Epithelial cell of proximal tubule (primary cell): ENCODE data around the gene ZC3H18. TPM values are rescaled to one million over a fixed set of nuclear protein-coding genes. Genes with fewer than 3 reads are reported as not detected.

ENCODE experiments used
- DNase-seq: peaks from one replicate; pipeline ENCODE4 v3.0.0-alpha.2; 2011; ENCODE audit warnings: low read depth
- H3K4me3 ChIP-seq: 2 replicates; pipeline ENCODE4 v1.5.1; 2011; ENCODE audit warnings: low read depth, mild to moderate bottlenecking, low read length
- total RNA-seq: library from RNA; depleted of rRNA; stranded (reverse); fragments of >200 nt; gene quantifications from 2 replicates; pipeline ENCODE4 v1.2.3, GENCODE V29; 2015
- TF ChIP-seq, protein P1 (sequence below): conservative IDR thresholded peaks from 2 replicates; pipeline ENCODE4 v1.5.1; 2012; ENCODE audit warnings: low read depth, mild to moderate bottlenecking, low read length

Gene ZC3H18
- total RNA-seq, 1 donor from 2014 or later, result 18.3 TPM

GRCh38 chr16:88541831-88542616, 28.2 kb upstream of the ZC3H18 start:
- DNase-seq, result no peak

GRCh38 chr16:88543230-88543813, 26.9 kb upstream of the ZC3H18 start:
- no peak for DNase-seq
- H3K4me3 ChIP-seq, result no peak overlapping the region
- TF ChIP-seq, protein P1, sequence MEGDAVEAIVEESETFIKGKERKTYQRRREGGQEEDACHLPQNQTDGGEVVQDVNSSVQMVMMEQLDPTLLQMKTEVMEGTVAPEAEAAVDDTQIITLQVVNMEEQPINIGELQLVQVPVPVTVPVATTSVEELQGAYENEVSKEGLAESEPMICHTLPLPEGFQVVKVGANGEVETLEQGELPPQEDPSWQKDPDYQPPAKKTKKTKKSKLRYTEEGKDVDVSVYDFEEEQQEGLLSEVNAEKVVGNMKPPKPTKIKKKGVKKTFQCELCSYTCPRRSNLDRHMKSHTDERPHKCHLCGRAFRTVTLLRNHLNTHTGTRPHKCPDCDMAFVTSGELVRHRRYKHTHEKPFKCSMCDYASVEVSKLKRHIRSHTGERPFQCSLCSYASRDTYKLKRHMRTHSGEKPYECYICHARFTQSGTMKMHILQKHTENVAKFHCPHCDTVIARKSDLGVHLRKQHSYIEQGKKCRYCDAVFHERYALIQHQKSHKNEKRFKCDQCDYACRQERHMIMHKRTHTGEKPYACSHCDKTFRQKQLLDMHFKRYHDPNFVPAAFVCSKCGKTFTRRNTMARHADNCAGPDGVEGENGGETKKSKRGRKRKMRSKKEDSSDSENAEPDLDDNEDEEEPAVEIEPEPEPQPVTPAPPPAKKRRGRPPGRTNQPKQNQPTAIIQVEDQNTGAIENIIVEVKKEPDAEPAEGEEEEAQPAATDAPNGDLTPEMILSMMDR, result no peak

More at GRCh38 chr16:88541831-88542616, 28.2 kb upstream of the ZC3H18 start:
- no peak overlapping the region for H3K4me3 ChIP-seq
- TF ChIP-seq, protein P1, result no peak

DNA sequence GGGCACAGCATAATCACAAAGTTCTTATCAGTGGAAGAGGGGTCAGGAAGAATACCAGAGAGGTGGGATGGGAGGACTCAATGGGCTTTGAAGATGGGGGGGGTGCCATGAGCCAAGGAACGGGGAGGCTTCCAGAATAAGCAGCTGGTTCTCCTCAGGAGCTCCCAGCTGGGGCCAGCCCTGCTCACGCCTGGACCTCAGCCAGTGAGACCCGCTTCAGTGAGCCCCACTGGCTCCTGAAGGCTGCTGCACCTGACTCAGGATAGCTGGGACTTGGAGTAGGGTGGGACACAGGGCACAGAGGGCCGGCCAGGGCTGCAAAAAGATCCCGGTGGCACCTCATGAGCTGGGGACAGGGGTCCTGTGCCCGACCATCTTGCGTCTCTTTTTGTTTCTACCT, 24.4 kb upstream of the ZC3H18 start:
- TF ChIP-seq, protein P1, result no peak
- no peak for DNase-seq
- H3K4me3 ChIP-seq, result no peak overlapping the region

DNA sequence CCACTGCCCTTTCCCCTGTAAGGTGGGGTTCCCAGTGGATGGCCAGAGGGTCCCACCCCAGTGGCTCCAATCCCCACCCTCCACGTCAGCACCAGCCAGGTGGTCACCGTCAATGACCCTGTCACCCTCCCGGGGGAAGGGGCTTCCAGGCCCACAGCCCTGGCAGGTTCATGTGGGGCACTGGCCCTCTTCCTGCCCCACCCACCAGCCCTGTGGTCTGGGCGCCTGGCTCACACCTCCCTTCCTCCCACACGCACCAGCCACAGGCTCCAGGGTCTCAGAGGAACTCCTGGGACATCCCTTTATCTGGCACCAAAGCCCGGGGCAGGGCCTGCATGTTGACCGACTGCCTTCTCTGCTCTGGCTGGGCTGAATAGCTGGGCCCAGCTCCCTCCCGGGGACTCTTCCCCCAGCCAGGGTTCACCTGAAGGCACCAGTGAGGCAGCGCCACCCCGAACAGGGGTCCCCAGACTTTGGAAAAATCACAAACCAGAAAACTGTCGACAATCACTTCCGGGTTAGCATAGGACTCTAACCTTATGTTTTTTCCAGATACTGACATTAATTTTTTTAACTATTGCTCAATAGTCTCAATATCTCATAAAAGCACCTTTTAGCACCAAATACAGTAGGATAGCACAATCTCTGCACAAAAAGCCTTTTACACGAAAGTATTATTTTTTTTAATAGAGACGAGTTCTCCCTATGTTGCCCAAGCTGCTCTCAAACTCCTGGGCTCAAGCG, 21.9 kb upstream of the ZC3H18 start:
- H3K4me3 ChIP-seq, result no peak overlapping the region
- TF ChIP-seq, protein P1, result no peak
- DNase-seq, result no peak

- no peak for DNase-seq
- TF ChIP-seq, protein P1, result no peak
- H3K4me3 ChIP-seq, result no peak overlapping the region
Observed at GRCh38 chr16:88548985-88549384, 21.2 kb upstream of the ZC3H18 start.

DNA sequence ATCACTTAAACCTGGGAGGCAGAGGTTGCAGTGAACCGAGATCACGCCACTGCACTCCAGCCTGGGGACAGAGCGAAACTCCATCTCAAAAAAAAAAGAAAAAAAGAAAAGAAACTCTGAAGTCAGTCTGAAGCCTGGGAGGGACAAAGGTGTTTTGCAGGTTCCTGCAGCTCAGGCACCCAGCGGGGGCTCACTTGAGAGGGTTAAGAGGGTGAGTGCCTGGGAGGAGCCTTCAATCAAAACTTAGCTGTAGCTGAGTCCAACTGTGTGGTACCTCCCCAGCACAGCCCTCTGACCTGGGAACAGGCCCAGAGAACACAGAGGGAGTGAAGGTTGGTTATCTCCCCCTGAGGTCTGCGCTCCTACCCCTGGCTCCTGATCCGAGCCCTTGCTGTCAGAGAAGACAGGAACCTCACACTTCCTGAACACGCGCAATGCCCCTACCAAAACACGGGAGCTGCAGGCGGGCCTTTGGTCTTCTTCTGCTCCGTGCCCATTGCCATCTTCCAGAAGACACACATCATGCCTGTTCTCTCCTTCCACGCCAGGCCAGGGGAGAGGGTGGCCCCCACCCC, 20.4 kb upstream of the ZC3H18 start:
- no peak overlapping the region for H3K4me3 ChIP-seq
- TF ChIP-seq, protein P1, result no peak
- DNase-seq, result no peak
